Activated naive CD4-positive, alpha-beta T cell treated with anti-CD3 and anti-CD28 coated beads, Interleukin-2, amount 10 ng/mL, durations not matched to agents 7 days and 5 days (primary cell): ENCODE data around the gene DCC.
"Not testable (repeated sequence)": the region's sequence is repeated elsewhere in the genome, so short reads cannot be mapped to it uniquely, and the experiment has no call there.

Experiments used
- CTCF ChIA-PET: fragments of 350-600 bp; sonication (Branson Sonifier 250); formaldehyde crosslinking; loops from one replicate; lab custom pipeline; 2021; ENCODE audit warnings: antibody characterized with exemption; lab: Charles Lee
- DNase-seq: peaks from one replicate; pipeline ENCODE4 v3.0.0-alpha.2; 2020
- H3K27ac Mint-ChIP-seq: one replicate; pipeline ENCODE4 v1.8.0; 2021; ENCODE audit warnings: mild to moderate bottlenecking, moderate library complexity, mixed read lengths
- H3K27me3 Mint-ChIP-seq: one replicate; pipeline ENCODE4 v1.8.0; 2021; ENCODE audit warnings: mild to moderate bottlenecking, mixed read lengths
- H3K36me3 Mint-ChIP-seq: one replicate; pipeline ENCODE4 v1.8.0; 2021; ENCODE audit warnings: mixed read lengths
- H3K4me1 Mint-ChIP-seq: one replicate; pipeline ENCODE4 v1.8.0; 2021; ENCODE audit warnings: mixed read lengths
- H3K4me3 Mint-ChIP-seq: one replicate; pipeline ENCODE4 v1.8.0; 2021; ENCODE audit warnings: mild to moderate bottlenecking, moderate library complexity, mixed read lengths
- H3K9me3 Mint-ChIP-seq: one replicate; pipeline ENCODE4 v1.8.0; 2021; ENCODE audit warnings: mixed read lengths

DCC gene

DNA sequence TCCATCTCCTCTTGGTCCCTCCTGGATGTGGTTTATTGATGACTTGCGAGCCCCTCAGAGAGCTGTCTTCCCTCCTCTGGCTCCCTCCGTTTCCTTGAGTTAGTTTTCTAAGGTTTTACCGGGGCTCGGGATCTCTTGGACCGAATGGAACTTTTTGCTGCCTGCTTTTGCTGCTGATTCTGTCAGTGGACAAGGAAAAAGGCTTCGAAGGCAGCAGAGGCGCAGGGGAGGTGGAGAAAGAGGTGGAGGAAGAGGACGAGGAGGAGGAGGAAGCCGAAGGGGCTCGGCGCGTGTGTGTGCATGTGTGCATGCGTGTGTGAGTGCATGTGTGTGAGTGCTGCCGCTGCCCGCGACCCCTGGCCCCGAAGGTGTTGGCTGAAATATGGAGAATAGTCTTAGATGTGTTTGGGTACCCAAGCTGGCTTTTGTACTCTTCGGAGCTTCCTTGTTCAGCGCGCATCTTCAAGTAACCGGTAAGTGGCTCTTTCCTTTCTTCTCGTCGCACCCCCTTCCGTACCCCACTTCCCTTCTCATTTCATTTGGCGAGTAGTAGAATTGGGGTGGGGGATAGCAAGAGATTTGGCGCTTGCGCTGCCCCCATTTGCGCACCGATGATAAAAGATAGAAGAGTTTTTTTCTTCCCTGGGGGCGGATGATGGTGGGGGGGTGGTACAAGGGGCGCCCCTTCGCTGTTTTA is 557 bp downstream of the DCC start:
- Mint-ChIP-seq H3K4me3 (no peak overlapping the region), H3K4me1 (no peaks in the 10 kb centered on the region), H3K27me3 (no peaks in the 10 kb centered on the region), H3K27ac (no peak overlapping the region), H3K9me3 (no peaks in the 10 kb centered on the region), H3K36me3 (no peaks in the 10 kb centered on the region)
- CTCF ChIA-PET: no interaction called here
- DNase-seq: no peak

DNA sequence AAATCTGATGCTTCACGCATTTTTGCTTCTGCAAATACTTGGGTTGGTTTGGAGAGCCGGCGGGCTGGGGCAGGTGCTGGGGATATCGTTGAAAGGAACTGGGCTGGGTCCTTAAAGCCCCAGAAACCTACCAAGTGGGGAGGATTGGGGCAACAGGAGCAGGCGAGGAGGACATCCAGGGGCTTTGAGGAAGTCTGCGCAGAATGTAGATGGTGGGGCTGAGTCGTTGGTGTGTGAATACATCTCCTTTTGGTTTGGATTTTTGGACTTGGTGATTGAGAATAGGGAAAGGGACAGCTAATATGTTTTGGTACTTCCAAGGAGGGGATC is 1.1 kb downstream of the DCC start:
- Mint-ChIP-seq H3K4me1 (no peaks in the 10 kb centered on the region), H3K9me3 (no peaks in the 10 kb centered on the region), H3K4me3 (no peak overlapping the region), H3K27ac (no peak overlapping the region), H3K36me3 (no peaks in the 10 kb centered on the region), H3K27me3 (no peaks in the 10 kb centered on the region)
- DNase-seq: no peak
- CTCF ChIA-PET: no interaction called here

DNA sequence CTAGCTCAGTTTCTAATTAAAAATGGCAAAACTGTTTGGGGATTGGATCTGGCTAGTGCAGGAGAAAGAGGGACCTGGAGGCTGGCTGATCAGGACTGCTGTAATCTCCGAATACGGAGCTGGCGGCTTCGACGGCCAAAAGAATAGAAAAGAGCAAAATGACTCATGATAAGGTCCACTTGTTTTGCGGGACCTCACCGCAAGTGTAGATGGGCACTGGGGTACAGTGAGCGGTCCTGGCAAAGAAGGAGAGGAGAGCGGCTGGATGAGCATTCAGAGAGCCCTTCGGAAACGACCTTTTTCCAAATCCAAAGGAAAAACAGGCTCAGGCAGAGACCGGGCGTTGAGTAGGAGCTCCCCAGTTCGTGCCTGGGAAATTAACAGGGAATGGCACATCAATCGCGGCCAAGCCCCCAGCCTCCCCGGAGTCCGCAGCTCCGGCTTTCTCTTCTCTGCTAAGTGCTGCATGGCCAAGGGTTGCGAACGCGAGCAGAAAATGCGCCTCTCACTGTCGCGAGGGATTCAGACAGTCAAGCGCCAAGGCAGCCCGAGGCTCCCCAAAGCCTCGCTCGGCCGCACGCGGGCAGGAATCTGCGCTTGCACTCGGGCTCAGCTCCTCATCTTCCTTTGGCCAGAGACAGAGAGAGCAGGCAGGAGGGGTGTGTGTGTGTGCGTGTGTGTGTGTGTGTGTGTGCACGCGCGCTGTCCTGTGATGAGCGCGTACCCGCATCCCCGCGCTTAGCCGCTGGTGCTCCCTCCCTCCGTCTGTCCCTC is 1.8 kb downstream of the DCC start:
- Mint-ChIP-seq H3K36me3 (no peaks in the 10 kb centered on the region), H3K9me3 (no peaks in the 10 kb centered on the region), H3K4me1 (no peaks in the 10 kb centered on the region), H3K27me3 (no peaks in the 10 kb centered on the region), H3K27ac (peak overlapping the region; percentile 65), H3K4me3 (no peak overlapping the region)
- CTCF ChIA-PET: no interaction called here
- DNase-seq: no peak

GRCh38 chr18:52342456-52342855 is 2.5 kb downstream of the DCC start:
- no peaks in the 10 kb centered on the region for H3K4me1 Mint-ChIP-seq
- no peak for DNase-seq
- no peaks in the 10 kb centered on the region for H3K27me3 Mint-ChIP-seq
- no peak overlapping the region for H3K4me3 Mint-ChIP-seq
- CTCF ChIA-PET: no interaction called here
- no peaks in the 10 kb centered on the region for H3K36me3 Mint-ChIP-seq
- H3K27ac Mint-ChIP-seq: no peak overlapping the region
- H3K9me3 Mint-ChIP-seq: no peaks in the 10 kb centered on the region

- Mint-ChIP-seq H3K4me1 (no peaks in the 10 kb centered on the region), H3K9me3 (no peaks in the 10 kb centered on the region), H3K27me3 (no peaks in the 10 kb centered on the region), H3K4me3 (no peak overlapping the region), H3K27ac (no peak overlapping the region), H3K36me3 (no peaks in the 10 kb centered on the region)
- DNase-seq: no peak
- CTCF ChIA-PET: no interaction called here
Measured at GRCh38 chr18:52343138-52343537, 3.1 kb downstream of the DCC start.

- CTCF ChIA-PET: no interaction called here
- no peaks in the 10 kb centered on the region for H3K27me3 Mint-ChIP-seq
- no peak for DNase-seq
- no peaks in the 10 kb centered on the region for H3K9me3 Mint-ChIP-seq
- H3K36me3 Mint-ChIP-seq: no peaks in the 10 kb centered on the region
- no peak overlapping the region for H3K4me3 Mint-ChIP-seq
- H3K4me1 Mint-ChIP-seq: no peaks in the 10 kb centered on the region
- H3K27ac Mint-ChIP-seq: no peak overlapping the region
Measured at GRCh38 chr18:52343731-52344340, 3.8 kb downstream of the DCC start.

DNA sequence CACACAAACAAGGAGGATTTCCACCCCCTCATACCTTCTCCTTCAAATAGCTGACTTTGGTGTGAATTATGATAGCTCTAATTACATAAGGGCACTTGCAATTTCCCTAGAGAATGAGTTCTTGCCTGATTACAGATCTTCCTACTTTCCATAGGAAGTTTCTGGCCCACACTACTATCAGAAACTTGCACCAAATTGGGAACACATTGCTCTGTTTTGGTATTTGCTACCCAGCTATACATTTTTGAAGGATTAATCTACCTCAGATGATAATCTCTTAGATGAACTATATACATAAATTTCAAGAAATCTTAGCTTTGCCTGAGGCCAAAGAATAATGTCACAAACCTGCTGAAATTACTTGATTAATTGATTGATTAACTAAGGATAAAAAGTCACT is 4.9 kb downstream of the DCC start:
- CTCF ChIA-PET: no interaction called here
- Mint-ChIP-seq H3K36me3 (no peaks in the 10 kb centered on the region), H3K27ac (no peak overlapping the region), H3K4me1 (no peaks in the 10 kb centered on the region), H3K9me3 (no peaks in the 10 kb centered on the region), H3K27me3 (no peaks in the 10 kb centered on the region), H3K4me3 (no peak overlapping the region)
- no peak for DNase-seq

DNA sequence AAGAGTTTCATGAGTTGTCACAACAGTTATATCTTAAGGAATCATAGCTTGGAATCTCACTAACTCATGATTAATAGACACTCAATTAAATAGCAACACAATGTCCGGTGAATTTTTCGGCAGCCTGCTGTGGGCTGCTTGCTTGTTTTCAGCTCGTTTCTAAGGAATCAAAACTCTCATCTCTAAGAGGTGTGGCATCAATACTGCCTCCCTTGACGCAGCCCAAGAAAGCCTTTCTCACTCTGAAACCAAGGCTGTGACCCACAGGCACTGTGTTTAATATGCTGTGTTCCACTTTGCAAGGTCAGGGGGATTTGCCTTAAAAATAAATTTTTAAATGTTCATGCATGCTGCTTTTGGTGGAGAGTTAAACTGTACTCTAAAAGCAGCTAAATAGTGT is 5.4 kb downstream of the DCC start:
- H3K36me3 Mint-ChIP-seq: no peaks in the 10 kb centered on the region
- no peak overlapping the region for H3K27ac Mint-ChIP-seq
- DNase-seq: no peak
- H3K4me1 Mint-ChIP-seq: no peaks in the 10 kb centered on the region
- no peaks in the 10 kb centered on the region for H3K9me3 Mint-ChIP-seq
- no peaks in the 10 kb centered on the region for H3K27me3 Mint-ChIP-seq
- H3K4me3 Mint-ChIP-seq: no peak overlapping the region
- CTCF ChIA-PET: no interaction called here

DNA sequence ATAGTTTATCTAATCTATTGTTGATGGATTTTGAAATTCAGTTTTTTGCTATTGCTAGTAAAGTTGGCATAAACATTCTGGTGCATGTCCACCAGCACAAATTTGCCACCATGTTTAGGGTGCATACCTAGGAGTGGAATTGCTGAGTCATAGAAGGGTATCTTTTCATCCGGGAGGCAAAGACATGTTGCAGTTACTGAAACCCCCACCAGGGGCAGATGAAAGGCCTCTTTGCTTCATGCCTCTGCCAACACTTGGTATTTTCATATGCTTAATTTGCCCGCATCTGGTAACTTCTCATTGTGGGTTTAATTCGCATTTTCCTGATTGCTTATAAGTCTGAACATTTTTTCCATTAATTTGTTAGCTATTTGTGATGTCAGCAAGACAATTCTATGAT is 8.2 kb downstream of the DCC start:
- no peak for DNase-seq
- H3K9me3 Mint-ChIP-seq: no peaks in the 10 kb centered on the region
- H3K4me3 Mint-ChIP-seq: no peak overlapping the region
- H3K27ac Mint-ChIP-seq: no peak overlapping the region
- no peaks in the 10 kb centered on the region for H3K27me3 Mint-ChIP-seq
- CTCF ChIA-PET: no interaction called here
- no peaks in the 10 kb centered on the region for H3K36me3 Mint-ChIP-seq
- no peaks in the 10 kb centered on the region for H3K4me1 Mint-ChIP-seq

DNA sequence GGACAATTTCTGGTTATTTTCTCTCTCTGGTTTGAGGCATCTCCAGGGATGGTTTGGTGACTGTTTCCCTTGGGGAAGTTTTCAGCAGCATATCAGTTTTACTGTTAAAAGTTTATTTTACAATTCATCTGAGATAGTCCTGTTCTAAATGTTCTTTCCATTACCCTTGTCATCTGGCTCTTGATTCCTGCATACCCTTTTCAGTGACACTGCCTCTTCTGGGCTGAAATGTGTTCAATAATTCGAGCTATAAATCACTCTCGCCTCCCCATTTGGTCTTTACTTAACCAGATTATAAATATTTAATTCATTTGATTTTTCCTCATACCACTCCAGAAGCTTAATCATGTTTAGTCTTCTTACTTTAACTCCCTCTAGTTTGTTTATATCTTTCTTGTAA is 9.5 kb downstream of the DCC start:
- CTCF ChIA-PET: no interaction called here

DNA sequence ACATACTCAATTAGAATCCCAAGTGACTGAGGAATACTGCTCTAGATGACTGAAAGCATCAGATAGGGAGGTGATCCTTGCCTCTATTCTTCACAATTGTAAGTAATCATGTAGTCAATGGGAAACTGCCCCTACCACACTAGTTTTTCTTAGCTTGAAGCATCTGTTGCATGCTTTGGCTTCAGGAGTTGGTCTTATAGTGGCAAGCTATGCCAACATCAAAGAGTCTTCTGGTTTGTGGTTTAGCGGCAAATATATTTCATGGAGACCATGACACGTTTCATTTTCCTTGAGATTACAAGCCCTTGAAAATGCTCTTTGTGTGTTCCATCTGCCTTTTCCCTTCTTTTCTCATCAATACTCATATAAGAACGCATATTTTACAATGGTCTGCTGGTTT is 12.9 kb downstream of the DCC start:
- Mint-ChIP-seq H3K4me3 (no peak overlapping the region), H3K27me3 (no peaks in the 10 kb centered on the region), H3K36me3 (no peaks in the 10 kb centered on the region), H3K27ac (no peak overlapping the region), H3K4me1 (no peaks in the 10 kb centered on the region), H3K9me3 (peaks cover under 1% of the 10 kb centered on the region)
- DNase-seq: no peak
- CTCF ChIA-PET: no interaction called here

More for the DNA sequence above, 9.5 kb downstream of the DCC start:
- DNase-seq: no peak
- H3K27ac Mint-ChIP-seq: no peak overlapping the region
- no peak overlapping the region for H3K4me3 Mint-ChIP-seq
- no peaks in the 10 kb centered on the region for H3K27me3 Mint-ChIP-seq
- no peaks in the 10 kb centered on the region for H3K4me1 Mint-ChIP-seq
- no peaks in the 10 kb centered on the region for H3K36me3 Mint-ChIP-seq
- H3K9me3 Mint-ChIP-seq: no peaks in the 10 kb centered on the region

- H3K4me3 Mint-ChIP-seq: no peak overlapping the region
- no peaks in the 10 kb centered on the region for H3K27me3 Mint-ChIP-seq
- no peaks in the 10 kb centered on the region for H3K36me3 Mint-ChIP-seq
- H3K9me3 Mint-ChIP-seq: peaks cover 2% of the 10 kb centered on the region
- H3K4me1 Mint-ChIP-seq: no peaks in the 10 kb centered on the region
- CTCF ChIA-PET: no interaction called here
- H3K27ac Mint-ChIP-seq: no peak overlapping the region
- DNase-seq: no peak
Measured at GRCh38 chr18:52353589-52353988, 13.6 kb downstream of the DCC start.

DNA sequence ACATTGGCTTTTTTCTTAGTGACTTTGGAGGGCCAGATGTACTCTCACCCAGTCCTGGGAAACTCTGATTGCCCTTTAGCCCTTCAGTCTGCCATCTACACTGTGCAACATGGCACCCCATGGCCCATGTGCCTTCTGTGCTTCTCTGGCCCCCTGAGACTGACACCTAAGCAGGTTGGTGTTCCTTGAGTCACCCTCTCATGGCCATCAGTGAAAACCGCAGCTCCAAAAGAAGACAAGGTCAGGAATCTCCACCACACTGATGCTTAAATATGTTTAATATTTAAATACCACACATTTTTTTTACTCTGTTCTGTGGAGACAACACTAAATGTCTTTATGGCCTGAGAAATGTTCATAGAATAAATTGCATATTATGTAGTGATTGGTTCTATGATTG is 23.9 kb downstream of the DCC start:
- no peaks in the 10 kb centered on the region for H3K27me3 Mint-ChIP-seq
- H3K9me3 Mint-ChIP-seq: peaks cover 7% of the 10 kb centered on the region
- no peaks in the 10 kb centered on the region for H3K4me1 Mint-ChIP-seq
- H3K36me3 Mint-ChIP-seq: no peaks in the 10 kb centered on the region
- no peak overlapping the region for H3K27ac Mint-ChIP-seq
- H3K4me3 Mint-ChIP-seq: no peak overlapping the region
- DNase-seq: no peak
- CTCF ChIA-PET: no interaction called here

GRCh38 chr18:52366851-52367250 is 26.9 kb downstream of the DCC start:
- H3K4me3 Mint-ChIP-seq, CTCF ChIA-PET, H3K36me3 Mint-ChIP-seq, DNase-seq, H3K4me1 Mint-ChIP-seq, H3K9me3 Mint-ChIP-seq, H3K27me3 Mint-ChIP-seq, H3K27ac Mint-ChIP-seq: not testable (repeated sequence)
